Calu3 (cell line): ENCODE results near the gene FAM13C. TPM values are rescaled to one million over a fixed set of nuclear protein-coding genes. Genes with fewer than 3 reads are reported as not detected.
"Not testable (repeated sequence)": the region's sequence is repeated elsewhere in the genome, so short reads cannot be mapped to it uniquely, and the experiment has no call there.

ENCODE experiments used
- Bru-seq: library from RNA; stranded (reverse); fragments of 400-500 nt; gene quantifications from one replicate; lab custom pipeline; 2021; lab: Mats Ljungman, UMichigan
- BruChase-seq, 2 experiments: library from RNA; stranded (reverse); fragments of 400-500 nt; gene quantifications; one replicate each; lab custom pipeline; 2021; lab: Mats Ljungman, UMichigan
- BruUV-seq: library from RNA; stranded (reverse); fragments of 400-500 nt; replicated peaks from 2 replicates; lab custom pipeline; 2021; lab: Mats Ljungman, UMichigan
- CTCF ChIA-PET: fragments of 300-600 bp; sonication (Branson Sonifier 250); formaldehyde crosslinking; loops from one replicate; lab custom pipeline; 2022; ENCODE audit warnings: antibody characterized with exemption; lab: Charles Lee
- DNase-seq: peaks from one replicate; pipeline ENCODE4 v3.0.0; 2022
- H3K27ac Mint-ChIP-seq: one replicate; pipeline ENCODE4 v1.8.0; 2022; ENCODE audit warnings: mixed read lengths; ENCODE audit not compliant: unreplicated experiment
- H3K27me3 Mint-ChIP-seq: one replicate; pipeline ENCODE4 v1.8.0; 2022; ENCODE audit warnings: mixed read lengths; ENCODE audit not compliant: unreplicated experiment
- H3K36me3 Mint-ChIP-seq: one replicate; pipeline ENCODE4 v1.8.0; 2022; ENCODE audit warnings: mild to moderate bottlenecking, moderate library complexity, mixed read lengths; ENCODE audit not compliant: insufficient read depth, unreplicated experiment
- H3K4me1 Mint-ChIP-seq: one replicate; pipeline ENCODE4 v1.8.0; 2022; ENCODE audit warnings: mild to moderate bottlenecking, low read depth, mixed read lengths; ENCODE audit not compliant: unreplicated experiment
- H3K4me3 Mint-ChIP-seq: one replicate; pipeline ENCODE4 v1.8.0; 2022; ENCODE audit warnings: mild to moderate bottlenecking, low read depth, moderate library complexity, mixed read lengths; ENCODE audit not compliant: unreplicated experiment
- H3K9me3 Mint-ChIP-seq: one replicate; pipeline ENCODE4 v1.8.0; 2022; ENCODE audit warnings: low read depth, mixed read lengths; ENCODE audit not compliant: unreplicated experiment
- intact Hi-C: fragments of 100-400 bp; cut with micrococcal nuclease; formaldehyde crosslinking; loops from one replicate; pipeline ENCODE4 v1.10.0; 2022; ENCODE audit not compliant: unreplicated experiment
- long read RNA-seq: library from polyadenylated mRNA; stranded (forward); transcript quantifications from one replicate; pipeline ENCODE4 v2.0.0, GENCODE V29; 2022
- total RNA-seq: library from RNA; stranded (reverse); gene quantifications from 2 replicates; pipeline ENCODE4 v1.2.3, GENCODE V29; 2022
- TF ChIP-seq, protein P1 (sequence below): fragments of 200-600 bp; IDR thresholded peaks from one replicate; pipeline ENCODE4 v1.8.0; 2022; ENCODE audit warnings: antibody characterized with exemption; ENCODE audit not compliant: unreplicated experiment

The FAM13C gene
- total RNA-seq (not detected in 2 replicates), Bru-seq, nascent RNA (percentile 2 among the genes with signal in this experiment), BruChase-seq, experiment 1, labeled RNA remaining after a 6-hour chase (percentile 3 among the genes with signal in this experiment), BruChase-seq, experiment 2, labeled RNA remaining after a 2-hour chase (percentile 3 among the genes with signal in this experiment)
- long read RNA-seq = 0 reads

DNA sequence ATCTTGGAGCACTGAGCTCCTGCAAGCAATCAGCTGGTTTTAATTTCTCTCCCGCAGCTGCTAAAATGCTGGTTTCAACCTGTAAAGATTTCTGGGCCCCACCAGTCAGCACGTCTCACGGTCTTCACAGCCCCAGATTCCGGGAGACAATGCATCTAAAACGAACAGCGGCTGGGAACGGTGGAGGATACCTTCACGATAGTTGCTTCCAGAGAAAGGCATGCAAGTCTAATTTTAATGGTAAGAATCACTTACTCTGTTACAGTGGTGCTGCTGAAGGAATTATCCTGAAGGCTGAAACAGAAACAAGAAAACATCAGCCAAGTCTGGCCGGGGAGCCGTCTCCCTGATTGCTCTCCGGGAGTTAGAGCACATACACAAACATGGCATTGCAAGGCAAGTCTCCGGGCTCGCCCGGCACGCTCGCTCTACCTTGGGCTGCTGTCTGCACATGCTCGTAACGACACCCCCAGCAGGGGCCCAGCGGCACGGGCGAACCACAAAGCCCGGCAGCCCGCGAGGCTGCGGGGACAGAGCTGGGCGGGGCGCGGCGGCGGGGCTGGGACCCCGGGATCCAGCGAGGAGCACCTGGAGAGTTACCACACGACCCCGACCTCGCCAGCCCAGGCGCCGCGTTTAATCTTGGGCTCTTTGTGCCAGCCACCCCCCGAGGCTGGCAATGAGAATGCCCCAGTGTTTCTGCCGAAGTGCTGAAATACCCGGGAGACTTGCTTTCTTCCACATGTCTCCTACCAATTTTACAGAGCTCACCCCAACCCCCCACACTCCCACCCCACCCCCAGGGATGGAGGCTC, at the start of gene FAM13C:
Gene FAM13C, minus strand, starts transcription at position 406 of the 815 bp plus-strand sequence. Its CDS starts 89 bp downstream, at position 317.
- intact Hi-C loops = no loop called here
- TF ChIP-seq, protein P1, sequence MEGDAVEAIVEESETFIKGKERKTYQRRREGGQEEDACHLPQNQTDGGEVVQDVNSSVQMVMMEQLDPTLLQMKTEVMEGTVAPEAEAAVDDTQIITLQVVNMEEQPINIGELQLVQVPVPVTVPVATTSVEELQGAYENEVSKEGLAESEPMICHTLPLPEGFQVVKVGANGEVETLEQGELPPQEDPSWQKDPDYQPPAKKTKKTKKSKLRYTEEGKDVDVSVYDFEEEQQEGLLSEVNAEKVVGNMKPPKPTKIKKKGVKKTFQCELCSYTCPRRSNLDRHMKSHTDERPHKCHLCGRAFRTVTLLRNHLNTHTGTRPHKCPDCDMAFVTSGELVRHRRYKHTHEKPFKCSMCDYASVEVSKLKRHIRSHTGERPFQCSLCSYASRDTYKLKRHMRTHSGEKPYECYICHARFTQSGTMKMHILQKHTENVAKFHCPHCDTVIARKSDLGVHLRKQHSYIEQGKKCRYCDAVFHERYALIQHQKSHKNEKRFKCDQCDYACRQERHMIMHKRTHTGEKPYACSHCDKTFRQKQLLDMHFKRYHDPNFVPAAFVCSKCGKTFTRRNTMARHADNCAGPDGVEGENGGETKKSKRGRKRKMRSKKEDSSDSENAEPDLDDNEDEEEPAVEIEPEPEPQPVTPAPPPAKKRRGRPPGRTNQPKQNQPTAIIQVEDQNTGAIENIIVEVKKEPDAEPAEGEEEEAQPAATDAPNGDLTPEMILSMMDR = no peak
- DNase-seq = peak; percentile 73
- Mint-ChIP-seq H3K36me3 (peaks cover 13% of the 10 kb centered on the region), H3K27me3 (peaks cover 35% of the 10 kb centered on the region), H3K4me3 (peak within 1 kb of the TSS; percentile 66), H3K27ac (no peak within 1 kb of the TSS), H3K4me1 (peaks cover 8% of the 10 kb centered on the region), H3K9me3 (no peaks in the 10 kb centered on the region)
- CTCF ChIA-PET = interaction anchor here (1.0 kb wide), 1 partner anchor 10 kb away, joined by 3 read pairs; no protein-coding TSS in a partner anchor
- no TSS peak for BruUV-seq

DNA sequence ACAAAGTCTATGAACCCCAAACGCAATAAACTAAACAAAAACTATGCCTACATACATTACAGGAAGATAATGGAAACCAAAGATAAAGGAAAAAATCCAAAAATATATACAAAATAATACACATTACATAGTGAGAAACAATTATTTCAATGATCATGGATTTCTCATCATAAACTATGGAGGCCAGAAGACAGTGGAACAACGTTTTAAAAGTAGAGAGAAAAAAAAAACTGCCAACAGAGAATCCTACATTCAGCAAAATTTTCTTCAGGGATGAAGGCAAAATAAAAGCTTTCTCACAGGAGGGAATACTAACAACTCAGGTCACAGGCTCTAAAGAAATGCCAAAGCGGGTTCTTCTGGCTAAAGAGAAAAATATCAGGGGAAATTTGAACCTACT, 42.9 kb upstream of the FAM13C start:
- Mint-ChIP-seq H3K36me3 (no peaks in the 10 kb centered on the region), H3K27me3 (peaks cover 16% of the 10 kb centered on the region), H3K4me1 (no peaks in the 10 kb centered on the region), H3K27ac (no peak overlapping the region), H3K9me3 (peaks cover 3% of the 10 kb centered on the region), H3K4me3 (no peak overlapping the region)
- TF ChIP-seq, protein P1 = no peak
- CTCF ChIA-PET = interaction anchor here (1.4 kb wide), 1 partner anchor 217 kb away, joined by 3 read pairs; no protein-coding TSS in a partner anchor
- no TSS peak for BruUV-seq
- intact Hi-C loops = no loop called here
- no peak for DNase-seq

DNA sequence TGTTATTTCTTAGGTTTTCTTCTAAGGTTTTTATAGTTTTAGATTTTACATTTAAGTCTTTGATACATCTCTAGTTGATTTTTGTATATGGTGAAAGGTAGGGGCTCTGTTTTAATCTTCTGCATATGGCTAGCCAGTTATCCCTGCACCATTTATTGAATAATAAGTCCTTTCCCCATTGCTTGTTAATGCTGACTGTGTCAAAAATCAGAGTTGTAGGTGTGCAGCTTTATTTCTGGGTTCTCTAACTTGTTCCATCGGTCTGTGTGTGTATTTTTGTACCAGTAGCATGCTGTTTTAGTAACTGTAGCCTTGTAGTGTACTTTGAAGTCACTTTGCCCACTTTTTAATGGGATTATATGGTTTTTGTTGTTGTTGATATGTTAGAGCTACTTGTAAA, 37.9 kb upstream of the FAM13C start:
- peaks cover 19% of the 10 kb centered on the region for H3K27me3 Mint-ChIP-seq
- no peak for DNase-seq
- CTCF ChIA-PET = interaction anchor here (0.6 kb wide), 1 partner anchor 323 kb away, joined by 3 read pairs; no protein-coding TSS in a partner anchor
- no peak overlapping the region for H3K27ac Mint-ChIP-seq
- no peak overlapping the region for H3K4me3 Mint-ChIP-seq
- intact Hi-C loops = no loop called here
- H3K36me3 Mint-ChIP-seq = no peaks in the 10 kb centered on the region
- H3K9me3 Mint-ChIP-seq = peaks cover 5% of the 10 kb centered on the region
- TF ChIP-seq, protein P1 = no peak
- no peaks in the 10 kb centered on the region for H3K4me1 Mint-ChIP-seq
- no TSS peak for BruUV-seq

DNA sequence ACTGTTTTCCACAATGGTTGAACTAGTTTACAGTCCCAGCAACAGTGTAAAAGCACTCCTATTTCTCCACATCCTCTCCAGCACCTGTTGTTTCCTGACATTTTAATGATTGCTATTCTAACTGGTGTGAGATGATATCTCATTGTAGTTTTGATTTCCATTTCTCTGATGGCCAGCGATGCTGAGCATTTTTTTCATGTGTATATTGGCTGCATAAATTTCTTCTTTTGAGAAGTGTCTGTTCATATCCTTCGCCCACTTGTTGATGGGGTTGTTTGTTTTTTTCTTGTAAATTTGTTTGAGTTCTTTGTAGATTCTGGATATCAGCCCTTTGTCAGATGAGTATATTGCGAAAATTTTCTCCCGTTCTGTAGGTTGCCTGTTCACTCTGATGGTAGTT, 37.0 kb upstream of the FAM13C start:
- DNase-seq, H3K4me1 Mint-ChIP-seq, H3K36me3 Mint-ChIP-seq, H3K9me3 Mint-ChIP-seq, BruUV-seq, H3K4me3 Mint-ChIP-seq, H3K27ac Mint-ChIP-seq, intact Hi-C loops, H3K27me3 Mint-ChIP-seq, CTCF ChIA-PET: not testable (repeated sequence)
